GM19438 (cell line): ENCODE results near the gene DIAPH3.

Experiments used
- ATAC-seq: cut with Tn5 transposase; IDR thresholded peaks from one replicate; pipeline ENCODE4 v1.9.1; 2021; ENCODE audit warnings: low read depth; ENCODE audit not compliant: unreplicated experiment

The DIAPH3 gene

DNA sequence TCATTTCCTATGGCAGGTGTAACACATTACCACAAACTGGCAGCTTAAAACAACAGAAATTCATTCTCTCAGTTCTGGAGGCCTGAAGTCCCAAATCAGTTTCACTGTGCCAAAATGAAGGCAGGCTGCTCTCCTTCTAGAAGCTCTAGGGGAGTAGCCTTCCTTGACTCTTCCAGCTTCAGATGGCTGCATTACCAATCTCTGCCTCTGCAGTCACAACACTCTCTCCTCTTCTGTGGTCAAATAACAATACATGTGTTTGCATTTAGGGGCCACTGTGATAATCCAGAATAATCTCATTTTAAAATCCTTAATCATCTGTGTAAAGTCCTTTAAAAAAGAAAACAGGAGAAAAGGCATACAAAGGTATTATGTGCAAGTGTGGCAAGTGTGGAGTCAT, 7.8 kb downstream of the DIAPH3 start:
- no peak for ATAC-seq

DNA sequence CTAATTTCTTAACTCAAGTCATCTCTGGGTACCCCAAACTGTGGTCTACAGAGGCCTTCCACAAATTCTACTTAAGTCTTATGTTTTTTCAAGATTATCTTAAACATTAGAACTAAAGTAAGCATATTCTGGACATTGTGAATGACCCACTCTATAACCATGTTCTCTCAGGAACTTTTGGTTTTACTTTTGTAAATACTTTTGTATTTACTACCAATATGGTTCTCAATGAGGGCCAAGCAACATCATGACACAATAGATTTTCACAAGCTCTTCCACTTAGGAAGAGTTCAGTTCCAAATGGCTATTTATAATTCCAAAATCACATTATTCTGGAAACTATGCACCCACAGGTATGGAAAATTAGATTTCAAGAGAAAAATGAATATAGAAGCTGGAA, 10.8 kb downstream of the DIAPH3 start:
- no peak for ATAC-seq

DNA sequence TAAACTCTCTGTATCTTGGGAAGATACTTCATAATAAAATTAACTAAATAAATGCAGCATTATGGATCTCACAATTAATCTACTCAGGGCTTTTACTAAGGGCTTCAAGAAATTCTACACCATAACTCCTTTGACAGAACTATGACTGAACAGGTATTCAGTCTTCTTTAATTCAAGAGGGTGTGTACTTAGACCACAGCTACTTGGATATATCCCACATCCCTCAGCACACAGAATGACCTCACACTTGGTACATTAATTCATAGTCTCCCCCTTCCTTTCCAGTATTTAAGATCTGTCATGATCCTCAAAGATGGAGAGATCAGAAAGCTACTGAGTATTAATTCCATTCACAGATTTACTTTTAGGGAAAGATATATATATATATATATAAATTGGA, 11.6 kb downstream of the DIAPH3 start:
- no peak for ATAC-seq

DNA sequence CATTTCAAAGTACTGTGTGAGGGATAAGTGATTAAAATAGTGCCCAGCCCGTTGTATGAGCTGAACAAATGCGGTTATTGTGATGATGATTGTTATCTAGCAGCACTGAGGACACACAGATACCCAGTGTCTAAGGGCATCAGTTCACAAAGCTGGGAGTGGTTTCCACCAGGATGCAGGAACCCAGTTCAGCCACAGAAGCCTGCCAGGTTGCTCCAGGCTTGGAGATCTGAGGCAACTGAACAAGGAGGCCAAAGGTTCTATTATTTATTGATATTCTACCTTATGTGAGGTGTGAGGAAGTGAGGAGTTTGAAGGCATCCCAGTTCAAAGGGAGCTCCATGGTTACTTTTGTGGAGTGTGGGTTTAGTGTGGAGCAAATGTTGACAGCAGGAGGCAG, 13.2 kb downstream of the DIAPH3 start:
- no peak for ATAC-seq

DNA sequence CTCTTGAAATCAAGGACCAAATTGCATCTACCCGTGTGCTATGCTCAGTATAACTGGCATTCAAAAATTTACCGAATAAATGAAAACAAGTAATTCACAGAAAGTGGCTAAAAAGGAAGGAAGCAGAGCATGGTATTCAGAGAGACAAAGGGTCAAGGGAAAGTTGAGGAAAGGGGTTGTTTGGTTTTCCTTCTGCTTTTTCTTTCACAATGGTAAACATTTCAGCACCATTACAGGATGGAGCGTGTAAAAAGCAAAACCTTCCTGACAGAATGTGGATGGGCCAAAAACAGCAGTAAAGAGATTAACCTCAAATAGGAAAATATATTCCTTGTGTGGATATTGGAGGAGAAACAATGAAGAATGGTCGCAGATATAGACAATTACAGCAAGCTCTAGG, 14.8 kb downstream of the DIAPH3 start:
- ATAC-seq: no peak

DNA sequence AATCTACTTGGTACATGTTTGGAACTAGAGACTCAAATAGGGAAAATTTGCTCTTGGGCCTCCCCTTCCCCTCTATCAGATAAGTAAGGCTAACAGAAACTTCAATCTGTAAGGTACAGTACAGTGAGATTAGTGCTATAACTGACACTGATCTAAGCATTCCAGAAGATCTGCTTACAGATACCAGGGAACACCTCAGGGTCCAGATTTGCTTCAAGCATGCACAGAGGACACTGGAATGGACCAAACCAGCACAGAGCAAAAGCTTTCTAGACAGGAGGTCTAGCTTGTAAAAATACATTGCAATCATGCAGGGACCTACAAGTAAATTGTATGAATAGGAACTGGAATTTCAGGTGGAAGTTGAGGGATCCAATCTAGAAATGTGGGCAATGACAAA, 16.4 kb downstream of the DIAPH3 start:
- no peak for ATAC-seq

DNA sequence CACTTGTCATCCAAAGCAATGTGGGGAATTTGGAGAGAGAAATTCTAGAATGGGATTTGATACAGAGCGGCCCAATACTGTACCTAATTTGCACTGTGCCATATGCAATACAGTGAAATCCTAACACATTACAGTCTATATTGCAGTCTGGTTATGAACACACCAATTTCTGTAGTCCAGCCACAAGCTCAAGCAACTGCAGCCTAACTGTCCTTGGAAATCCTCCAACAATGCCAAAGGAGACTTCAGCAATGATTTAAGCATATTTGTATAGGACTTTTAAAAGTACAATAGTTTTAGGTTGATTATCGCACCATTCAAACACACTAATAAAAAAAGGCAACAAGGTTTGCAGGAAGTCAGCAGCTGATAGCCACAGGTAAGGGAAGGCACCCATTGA, 17.3 kb downstream of the DIAPH3 start:
- ATAC-seq: no peak

DNA sequence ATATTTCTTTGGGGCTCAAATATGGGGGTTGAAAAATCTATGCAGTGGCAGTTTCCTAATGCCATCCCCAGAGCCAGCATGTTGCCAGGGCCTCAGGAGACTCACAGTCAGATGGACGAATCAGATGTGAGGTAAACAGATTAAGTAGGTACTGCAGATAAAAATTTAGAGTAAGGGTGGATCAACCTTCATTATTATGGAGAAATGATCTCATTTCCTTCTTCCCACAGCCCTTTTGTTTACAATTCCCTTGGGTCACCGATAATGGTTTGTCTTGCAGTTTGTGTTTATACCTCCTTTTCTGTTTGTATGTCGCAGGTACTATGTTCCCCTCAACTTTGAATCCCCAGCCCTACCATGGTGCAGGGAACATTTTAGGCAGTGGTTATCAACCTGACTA, 20.0 kb downstream of the DIAPH3 start:
- ATAC-seq: no peak

DNA sequence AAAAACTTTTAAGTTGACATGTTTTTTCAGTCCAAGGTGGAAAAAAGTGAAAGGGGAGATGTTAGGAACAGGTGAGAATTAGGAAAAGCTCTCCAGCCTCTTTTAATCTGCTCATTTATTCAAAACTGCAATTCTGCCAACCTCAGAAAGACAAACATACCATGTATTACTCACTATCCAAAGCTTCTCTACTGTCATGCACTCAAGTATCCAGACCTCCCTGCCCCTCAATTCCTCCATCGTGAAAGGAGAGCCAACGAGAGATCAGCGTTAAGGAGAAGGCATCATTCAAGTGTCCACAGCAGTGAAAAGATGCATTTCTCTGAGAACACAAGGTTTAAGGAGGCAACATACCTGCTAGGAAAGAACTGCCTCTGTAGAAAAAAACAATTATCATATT, 24.5 kb downstream of the DIAPH3 start:
- ATAC-seq: no peak

DNA sequence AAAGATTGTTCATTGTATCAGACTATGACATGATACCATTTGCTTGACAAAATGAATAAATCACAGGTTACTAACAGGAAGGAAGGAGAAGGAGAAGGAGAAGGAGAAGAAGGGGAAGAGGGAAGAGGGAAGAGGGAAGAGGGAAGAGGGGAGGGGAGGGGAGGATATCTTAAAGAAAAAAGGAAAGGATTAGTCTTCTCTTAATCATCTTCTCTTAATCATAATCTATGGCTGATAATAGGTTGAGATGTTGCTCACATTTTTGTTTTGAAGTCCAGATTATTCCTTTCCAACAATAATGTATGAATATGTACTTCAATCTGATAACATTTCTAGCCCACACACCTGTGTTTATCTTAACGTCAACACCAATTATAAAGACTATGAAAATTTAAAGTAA, 25.1 kb downstream of the DIAPH3 start:
- ATAC-seq: no peak

DNA sequence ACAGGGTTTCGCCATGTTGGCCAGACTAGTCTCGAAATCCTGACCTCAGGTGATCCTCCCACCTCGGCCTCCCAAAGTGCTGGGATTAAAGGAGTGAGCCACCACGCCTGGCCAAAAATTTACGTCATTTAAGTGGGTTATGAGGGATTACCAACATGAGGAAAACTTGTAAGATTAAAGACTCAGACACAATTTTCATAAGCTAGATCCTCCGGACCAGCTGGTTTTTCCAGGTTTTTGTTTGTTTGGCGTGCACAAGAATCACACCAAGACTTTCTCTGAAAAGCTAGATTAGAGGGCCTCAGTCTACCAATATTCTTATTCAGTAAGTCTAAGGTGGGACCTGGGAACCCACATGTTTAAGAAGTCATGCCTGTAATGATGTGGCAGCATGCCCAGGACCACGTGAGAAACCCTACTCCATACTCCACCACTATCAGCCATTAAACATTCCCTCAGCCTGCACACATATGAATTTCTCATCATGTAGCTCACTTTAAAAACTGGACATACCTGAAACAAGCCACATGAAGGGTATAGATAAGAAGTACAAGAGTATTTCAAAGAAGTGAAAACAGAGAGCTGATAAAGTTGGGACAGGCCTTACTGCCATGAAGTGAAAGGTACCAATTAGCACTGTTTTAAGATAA, 25.7 kb downstream of the DIAPH3 start:
- no peak for ATAC-seq

DNA sequence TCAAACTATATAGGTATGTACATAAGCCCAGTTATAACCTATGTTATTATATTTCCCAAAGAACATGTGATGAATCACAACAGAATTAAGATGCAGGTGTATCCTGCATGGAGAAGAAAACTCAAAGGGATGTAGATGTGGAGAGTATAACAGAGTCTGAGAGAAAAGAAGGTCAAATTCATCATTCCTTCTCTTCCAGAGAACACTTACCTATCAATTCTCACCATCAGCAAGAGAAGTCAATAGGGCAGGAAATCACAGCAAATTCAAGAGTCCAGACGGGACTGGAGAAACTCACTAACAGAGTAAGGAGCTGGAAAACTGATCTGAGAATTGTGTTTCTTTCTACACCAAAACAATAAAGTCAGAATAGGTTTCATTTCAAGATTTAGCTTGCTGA, 28.4 kb downstream of the DIAPH3 start:
- ATAC-seq: no peak

DNA sequence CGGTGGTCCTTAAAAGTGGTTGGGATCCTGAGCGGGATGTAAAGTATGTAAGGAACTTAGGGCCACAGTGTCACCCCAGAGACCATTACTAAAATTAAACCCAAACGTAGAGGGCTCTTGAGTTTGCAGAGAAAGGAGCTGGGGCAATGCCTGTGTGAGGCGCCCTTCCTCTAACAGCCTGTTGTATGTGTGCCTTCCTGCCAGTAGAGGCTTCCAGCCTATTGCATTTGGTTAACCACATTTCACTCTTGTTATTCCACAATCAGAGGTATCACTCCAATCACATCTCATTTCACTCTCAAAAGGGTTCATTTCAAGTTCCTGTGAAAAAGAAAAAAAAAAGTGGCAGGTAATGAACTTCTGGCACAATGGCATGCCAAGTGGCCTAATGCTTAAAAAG, 29.4 kb downstream of the DIAPH3 start:
- ATAC-seq: no peak

DNA sequence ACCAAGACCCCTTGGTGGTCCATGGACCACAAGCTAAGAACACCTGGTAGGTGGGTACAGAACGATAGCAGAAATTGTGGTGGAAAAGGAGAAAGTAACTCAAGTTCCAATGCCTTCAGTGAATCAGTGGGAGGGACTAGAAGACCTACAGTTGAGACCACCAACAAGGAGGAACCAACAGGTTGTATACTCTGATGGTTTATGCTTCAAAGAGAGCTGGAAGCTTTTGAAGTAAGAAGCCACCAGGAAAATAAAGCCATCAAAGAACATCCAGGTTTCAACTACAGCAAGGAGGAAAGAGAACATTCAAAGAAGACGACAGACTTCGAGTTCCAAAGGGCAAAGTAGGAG, 42.4 kb downstream of the DIAPH3 start:
- ATAC-seq: no peak

DNA sequence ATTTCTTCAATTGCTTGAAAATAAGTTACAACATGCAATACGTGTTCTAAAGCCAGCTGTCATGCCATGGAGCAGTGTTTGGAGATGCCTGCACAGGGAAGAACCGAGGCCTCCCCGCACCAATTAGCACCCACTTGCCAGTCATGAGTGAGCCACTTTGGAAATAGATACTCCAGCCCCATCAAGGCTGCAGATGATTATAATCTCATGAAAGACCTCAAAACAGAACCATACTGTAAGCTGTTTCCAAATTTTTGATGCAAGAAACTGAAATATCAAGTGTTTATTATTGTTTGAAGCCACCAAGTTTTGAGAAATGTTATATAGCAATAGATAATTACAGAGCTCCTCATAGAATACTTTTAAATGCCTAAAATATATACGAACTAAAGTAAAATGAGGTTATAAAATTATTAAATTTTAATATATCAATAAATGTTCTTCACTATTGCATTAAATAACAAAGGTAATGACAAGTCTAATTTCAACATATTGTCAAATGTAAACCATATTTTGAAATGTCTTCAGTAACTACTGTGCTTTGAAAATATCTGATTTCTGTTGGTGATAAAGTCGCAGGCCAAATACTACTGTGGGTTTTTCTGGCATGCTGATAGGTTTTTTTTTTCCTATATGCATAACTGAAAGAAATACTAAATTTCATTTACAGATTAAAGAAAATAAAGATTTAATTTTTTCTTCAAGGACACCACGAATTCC, 43.0 kb downstream of the DIAPH3 start:
- no peak for ATAC-seq

DNA sequence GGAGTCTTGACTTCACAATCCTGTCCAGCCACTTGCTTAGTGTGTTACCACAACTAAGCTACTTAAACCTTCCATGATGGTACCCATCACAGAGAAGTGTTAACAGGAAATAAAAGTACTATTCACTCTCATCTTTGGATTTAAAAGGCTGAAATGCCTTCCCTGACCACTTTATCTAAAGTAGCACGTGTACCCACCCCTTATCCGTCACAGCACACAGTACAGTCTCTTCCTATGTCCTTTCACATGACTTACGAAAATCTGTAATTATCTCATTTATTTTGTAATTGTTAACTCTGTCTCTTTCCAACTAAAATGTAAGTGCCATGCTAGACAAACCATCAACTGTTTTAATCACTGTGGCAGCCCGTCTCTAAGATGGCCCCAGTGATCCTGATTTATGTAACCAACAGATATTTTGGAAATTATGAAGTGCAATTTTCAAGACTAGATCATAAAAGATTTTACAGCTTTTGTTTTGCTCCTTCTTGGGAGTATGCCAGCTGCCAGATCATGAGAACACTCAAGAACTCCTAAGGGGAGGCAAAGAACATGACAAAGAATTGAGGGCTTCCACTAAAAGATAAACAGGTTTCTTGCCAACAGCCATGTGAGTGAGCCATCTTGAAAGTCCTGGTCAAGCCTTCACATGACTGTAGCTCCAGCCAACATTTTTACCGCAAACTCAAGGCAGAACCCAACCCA, 44.9 kb downstream of the DIAPH3 start:
- ATAC-seq: no peak

DNA sequence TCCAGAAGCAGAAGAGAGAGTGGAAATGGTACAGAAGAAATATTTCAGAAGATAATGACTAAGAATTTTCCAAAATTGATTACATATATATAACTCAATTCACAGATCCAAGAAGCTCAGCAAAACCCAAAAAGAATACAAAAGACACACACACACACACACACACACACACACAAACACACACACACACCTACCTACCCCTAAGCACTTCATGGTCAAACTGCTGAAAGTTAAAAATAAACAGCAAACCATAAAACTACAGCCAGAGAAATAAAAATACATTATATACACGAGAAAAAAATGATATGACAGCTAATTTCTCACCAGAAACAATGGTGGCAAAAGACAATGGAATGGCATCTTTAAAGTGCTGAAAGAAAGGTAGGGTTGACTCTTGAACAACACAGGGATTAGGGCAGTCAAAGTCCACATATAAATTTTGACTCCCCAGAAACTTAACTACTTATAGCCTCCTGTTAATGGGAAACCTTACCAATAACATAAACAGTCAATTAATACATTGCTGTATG, 49.2 kb downstream of the DIAPH3 start:
- no peak for ATAC-seq

DNA sequence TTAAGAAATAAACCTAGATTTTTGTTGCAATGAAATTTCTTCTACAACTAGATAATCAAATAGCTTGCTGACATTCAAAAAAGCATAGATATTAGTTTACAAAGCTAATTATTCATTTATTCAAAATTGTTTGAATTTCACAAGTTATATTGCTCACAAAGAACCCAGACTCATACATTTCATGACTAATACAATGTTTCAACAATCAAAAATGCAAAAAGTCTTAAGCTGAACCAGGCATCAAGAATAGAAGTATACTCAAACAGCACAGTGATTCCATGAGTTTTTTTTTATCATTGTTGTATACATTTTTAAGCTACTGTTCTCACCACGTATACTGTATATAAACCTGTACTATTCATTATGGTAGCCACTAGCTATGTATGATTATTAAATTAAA, 51.0 kb downstream of the DIAPH3 start:
- no peak for ATAC-seq

DNA sequence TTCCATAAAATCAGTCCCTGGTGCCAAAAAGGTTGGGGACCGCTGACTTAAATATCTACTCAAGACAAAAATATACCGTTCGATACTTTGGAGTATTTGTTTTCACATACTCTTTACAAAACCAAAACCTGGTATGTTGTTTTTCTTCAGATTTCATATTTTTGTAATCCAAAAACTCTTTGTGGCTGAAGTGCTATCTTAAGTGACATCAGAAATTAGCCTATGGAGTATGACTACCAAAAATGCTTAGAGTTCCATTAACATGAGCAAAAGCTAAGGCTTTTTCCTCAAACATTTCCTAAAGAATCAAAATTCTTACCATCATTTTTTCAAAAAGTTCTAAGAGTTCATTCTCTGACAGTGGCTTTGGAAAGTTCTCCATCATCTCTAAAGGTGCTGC, 52.0 kb downstream of the DIAPH3 start:
- ATAC-seq: no peak

DNA sequence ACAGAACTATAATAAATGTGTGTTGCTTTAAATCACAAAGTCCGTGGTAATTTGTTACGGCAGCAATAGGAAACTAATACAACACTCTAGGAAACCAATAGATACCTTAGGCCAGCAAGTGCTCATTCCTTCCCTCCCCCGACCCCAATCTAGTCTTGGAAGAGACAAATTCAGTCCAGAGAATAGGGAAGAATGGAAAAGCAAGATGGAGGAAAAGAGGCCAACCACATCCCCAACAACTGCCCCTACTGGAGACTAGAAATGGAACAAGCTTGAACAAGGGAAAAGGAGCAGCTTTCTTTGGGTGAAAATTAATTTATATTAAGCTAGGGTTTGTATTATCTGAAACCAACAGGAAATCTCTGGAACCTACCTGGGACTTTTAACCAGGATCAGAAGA, 54.4 kb downstream of the DIAPH3 start:
- no peak for ATAC-seq

DNA sequence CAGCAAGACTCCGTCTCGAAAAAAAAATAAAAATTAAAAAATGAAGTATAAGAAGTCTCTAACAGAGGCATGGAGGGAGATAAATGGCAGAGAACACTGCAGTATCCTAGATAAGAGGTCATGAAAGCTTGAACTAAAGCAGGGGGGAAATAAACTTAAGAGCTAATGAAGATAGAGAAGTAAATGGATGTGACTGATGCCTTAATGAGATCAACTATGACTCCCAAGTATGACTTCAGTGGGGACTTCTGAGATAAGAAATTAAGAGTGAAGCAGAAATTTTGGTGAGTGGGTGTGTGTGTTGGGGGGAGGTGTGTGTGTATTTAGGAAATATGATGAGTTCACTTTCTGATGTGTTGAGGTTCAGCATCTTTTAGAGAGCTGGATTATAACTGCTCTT, 55.1 kb downstream of the DIAPH3 start:
- ATAC-seq: no peak
